Uterus (tissue), 2 donors: ENCODE data around the gene OR51B2.

Experiments
- CTCF ChIP-seq, 4 experiments: fragments of 200-600 bp in 2 of 4; fragments of 450-650 bp in 2 of 4; sonication (generic) in 2 of 4; IDR thresholded peaks; one replicate each; pipeline ENCODE4 v1.5.1; 2016 to 2019; ENCODE audit warnings: antibody characterized with exemption in 4 of 4, mild to moderate bottlenecking in 2 of 4, moderate library complexity in 1 of 4
- POLR2A ChIP-seq, 2 donors: fragments of 450-650 bp; IDR thresholded peaks; one replicate each; pipeline ENCODE4 v1.6.1; 2016; ENCODE audit warnings: antibody characterized with exemption in 2 of 2, mild to moderate bottlenecking in 1 of 2, moderate library complexity in 1 of 2

GRCh38 chr11:5284637-5285036, 39.5 kb downstream of the OR51B2 start:
- TF ChIP-seq CTCF (IDR thresholded peaks at IDR 0.05) (no peak), POLR2A (IDR thresholded peaks at IDR 0.05) (no peak)
